PC-3 (cell line): ENCODE measurements around the gene DUS3L. TPM values are rescaled to one million over a fixed set of nuclear protein-coding genes. Genes with fewer than 3 reads are reported as not detected.

ENCODE experiments used
- ATAC-seq: fragments of 200-7000 bp; cut with Tn5 transposase; 2 replicates; pipeline ENCODE4 v1.9.1; 2020; ENCODE audit warnings: mild to moderate bottlenecking, moderate library complexity
- BruUV-seq: library from RNA; stranded (reverse); fragments of 400-500 nt; replicated peaks from 2 replicates; lab custom pipeline; 2021; lab: Mats Ljungman, UMichigan
- CTCF ChIA-PET: fragments of 300-600 bp; sonication (Branson Sonifier 250); formaldehyde crosslinking; loops from one replicate; lab custom pipeline; 2022; ENCODE audit warnings: antibody characterized with exemption; lab: Charles Lee
- POLR2A ChIA-PET: fragments of 300-600 bp; sonication (Branson Sonifier 250); formaldehyde crosslinking; loops from one replicate; lab custom pipeline; 2022; ENCODE audit warnings: antibody characterized with exemption; ENCODE audit not compliant: unreplicated experiment; lab: Charles Lee
- DNase-seq: peaks from one replicate; pipeline ENCODE4 v3.0.0-alpha.2; 2015
- H2AFZ ChIP-seq: fragments of 300-600 bp; sonication (generic); 2 replicates; pipeline ENCODE4 v1.6.0; 2016; ENCODE audit warnings: antibody characterized with exemption, low read length
- H3F3A ChIP-seq: fragments of 300-600 bp; sonication (generic); one replicate; pipeline ENCODE4 v1.6.0; 2017; ENCODE audit warnings: antibody characterized with exemption, low read length, control low read depth, mild to moderate bottlenecking; ENCODE audit not compliant: unreplicated experiment
- H3K27ac ChIP-seq: fragments of 300-600 bp; sonication (generic); 2 replicates; pipeline ENCODE4 v1.5.1; 2016; ENCODE audit warnings: mild to moderate bottlenecking, low read length
- H3K27me3 ChIP-seq: fragments of 300-600 bp; sonication (generic); 2 replicates; pipeline ENCODE4 v1.6.1; 2016; ENCODE audit warnings: low read length, mixed read lengths
- H3K36me3 ChIP-seq: fragments of 300-600 bp; sonication (generic); 2 replicates; pipeline ENCODE4 v1.6.1; 2016; ENCODE audit warnings: low read depth, mixed run types, low read length, mixed read lengths
- H3K4me1 ChIP-seq: fragments of 300-600 bp; sonication (generic); 2 replicates; pipeline ENCODE4 v1.5.1; 2016; ENCODE audit warnings: low read length; ENCODE audit not compliant: insufficient read depth
- H3K4me2 ChIP-seq: fragments of 300-600 bp; sonication (generic); 2 replicates; pipeline ENCODE4 v1.6.0; 2016; ENCODE audit warnings: low read length
- H3K4me3 ChIP-seq: fragments of 300-600 bp; sonication (generic); 2 replicates; pipeline ENCODE4 v1.5.1; 2016; ENCODE audit warnings: mild to moderate bottlenecking, low read length, mixed read lengths
- H3K79me2 ChIP-seq: fragments of 300-600 bp; sonication (generic); 2 replicates; pipeline ENCODE4 v1.6.1; 2017; ENCODE audit warnings: low read length, mixed read lengths
- H3K9ac ChIP-seq: fragments of 300-600 bp; sonication (generic); 2 replicates; pipeline ENCODE4 v1.6.0; 2016; ENCODE audit warnings: mild to moderate bottlenecking, low read length
- H3K9me2 ChIP-seq: fragments of 300-600 bp; sonication (generic); replicated peaks from 2 replicates; pipeline ENCODE4 v1.6.1; 2016; ENCODE audit warnings: mixed run types, low read length, mixed read lengths
- H3K9me3 ChIP-seq: fragments of 300-600 bp; sonication (generic); 2 replicates; pipeline ENCODE4 v1.6.1; 2016; ENCODE audit warnings: low read length, mixed read lengths
- H4K20me1 ChIP-seq: fragments of 300-600 bp; sonication (generic); 2 replicates; pipeline ENCODE4 v1.6.1; 2016; ENCODE audit warnings: low read length, mixed read lengths
- EZH2 ChIP-seq: fragments of 300-600 bp; sonication (generic); IDR thresholded peaks from one replicate; pipeline ENCODE4 v1.6.1; 2017; ENCODE audit warnings: antibody characterized with exemption, mild to moderate bottlenecking, low read length; ENCODE audit not compliant: unreplicated experiment
- EZH2phosphoT487 ChIP-seq: fragments of 300-600 bp; sonication (generic); IDR thresholded peaks from 2 replicates; pipeline ENCODE4 v1.6.1; 2018; ENCODE audit warnings: mild to moderate bottlenecking, antibody characterized with exemption, low read length, borderline replicate concordance
- intact Hi-C: fragments of 100-400 bp; cut with micrococcal nuclease; formaldehyde crosslinking; loops from 2 replicates; pipeline ENCODE4 v1.9.0; 2023
- total RNA-seq: library from RNA; depleted of rRNA; stranded (reverse); fragments of >200 nt; gene quantifications from 2 replicates; pipeline ENCODE4 v1.2.3, GENCODE V29; 2014
- TF ChIP-seq, protein P1 (sequence below): fragments of 300-600 bp; sonication (generic); conservative IDR thresholded peaks from 2 replicates; pipeline ENCODE4 v1.5.1; 2017; ENCODE audit warnings: antibody characterized with exemption, low read depth, mild to moderate bottlenecking, low read length

The DUS3L gene
- total RNA-seq, 1 experiment from 2014 or later, result 118 TPM

DNA sequence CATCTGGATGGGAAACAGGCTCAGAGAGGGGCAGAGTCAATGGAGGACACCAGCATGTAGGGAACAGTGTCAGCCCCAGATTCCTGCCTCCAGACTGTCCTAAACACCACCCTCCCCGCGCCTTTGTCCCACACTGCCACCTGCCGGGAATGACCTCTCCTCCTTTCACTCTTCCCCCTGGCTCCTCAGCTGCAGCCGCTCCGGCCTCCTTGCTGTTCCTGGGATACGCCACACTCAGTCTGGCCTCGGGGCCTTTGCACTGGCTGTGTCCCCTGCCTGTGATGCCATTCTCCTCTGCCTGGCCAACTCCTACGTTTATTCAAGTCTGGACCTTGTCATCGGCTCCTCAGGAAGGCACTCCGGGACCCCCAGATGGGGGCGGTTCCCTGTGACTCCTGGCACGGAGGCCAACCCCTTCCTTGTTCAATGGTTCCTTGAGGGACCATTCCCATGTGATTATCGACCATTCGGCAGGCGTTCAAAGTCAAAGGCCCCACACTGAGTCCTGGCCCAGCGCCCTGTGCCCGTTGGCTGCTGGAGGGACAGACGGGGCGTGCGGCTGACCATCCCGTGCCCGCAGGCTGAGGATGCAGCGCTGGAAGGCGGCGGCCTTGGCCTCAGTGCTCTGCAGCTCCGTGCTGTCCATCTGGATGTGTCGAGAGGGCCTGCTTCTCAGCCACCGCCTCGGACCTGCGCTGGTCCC, 32.8 kb upstream of the DUS3L start:
- BruUV-seq, result no TSS peak
- Histone ChIP-seq H3K4me3 (no peak overlapping the region), H3K9ac (no peak overlapping the region), H3K36me3 (no peaks in the 10 kb centered on the region), H3K27me3 (no peaks in the 10 kb centered on the region), H2AFZ (no peak overlapping the region), H3K9me3 (no peaks in the 10 kb centered on the region), H3K4me2 (no peak overlapping the region), H3K27ac (no peak overlapping the region), H3F3A (no peaks in the 10 kb centered on the region), H3K4me1 (peaks cover 14% of the 10 kb centered on the region; the same call in 1 of the 2 replicates), H3K79me2 (no peaks in the 10 kb centered on the region), H4K20me1 (no peaks in the 10 kb centered on the region), H3K9me2 (no peaks in the 10 kb centered on the region)
- ChIA-PET POLR2A (interaction anchor here (0.7 kb wide), 1 partner anchor 19 kb away, joined by 3 read pairs; no protein-coding TSS in a partner anchor), CTCF (interaction anchor here (0.5 to 2.2 kb wide), 2 partner anchors 20 to 78 kb away, joined by 7 to 16 read pairs; no protein-coding TSS in a partner anchor)
- DNase-seq, result peak; percentile 65
- TF ChIP-seq EZH2, result no peak
- TF ChIP-seq, protein P1, sequence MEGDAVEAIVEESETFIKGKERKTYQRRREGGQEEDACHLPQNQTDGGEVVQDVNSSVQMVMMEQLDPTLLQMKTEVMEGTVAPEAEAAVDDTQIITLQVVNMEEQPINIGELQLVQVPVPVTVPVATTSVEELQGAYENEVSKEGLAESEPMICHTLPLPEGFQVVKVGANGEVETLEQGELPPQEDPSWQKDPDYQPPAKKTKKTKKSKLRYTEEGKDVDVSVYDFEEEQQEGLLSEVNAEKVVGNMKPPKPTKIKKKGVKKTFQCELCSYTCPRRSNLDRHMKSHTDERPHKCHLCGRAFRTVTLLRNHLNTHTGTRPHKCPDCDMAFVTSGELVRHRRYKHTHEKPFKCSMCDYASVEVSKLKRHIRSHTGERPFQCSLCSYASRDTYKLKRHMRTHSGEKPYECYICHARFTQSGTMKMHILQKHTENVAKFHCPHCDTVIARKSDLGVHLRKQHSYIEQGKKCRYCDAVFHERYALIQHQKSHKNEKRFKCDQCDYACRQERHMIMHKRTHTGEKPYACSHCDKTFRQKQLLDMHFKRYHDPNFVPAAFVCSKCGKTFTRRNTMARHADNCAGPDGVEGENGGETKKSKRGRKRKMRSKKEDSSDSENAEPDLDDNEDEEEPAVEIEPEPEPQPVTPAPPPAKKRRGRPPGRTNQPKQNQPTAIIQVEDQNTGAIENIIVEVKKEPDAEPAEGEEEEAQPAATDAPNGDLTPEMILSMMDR, result peak; percentile 69
- intact Hi-C loops, result loop anchor here (5.0 kb wide), 1 partner anchor 69 kb away; no protein-coding TSS in a partner anchor
- ATAC-seq, result peak; percentile 62

GRCh38 chr19:5822181-5822844, 31.4 kb upstream of the DUS3L start:
- POLR2A ChIA-PET, result no interaction called here
- H3K27ac ChIP-seq, result no peak overlapping the region
- H3K9me3 ChIP-seq, result no peaks in the 10 kb centered on the region
- peaks cover 6% of the 10 kb centered on the region; the same call in 1 of the 2 replicates for H3K4me1 ChIP-seq
- no peaks in the 10 kb centered on the region for H3K9me2 ChIP-seq
- TF ChIP-seq EZH2, result no peak
- TF ChIP-seq, protein P1, result no peak
- TF ChIP-seq EZH2phosphoT487, result no peak
- no peaks in the 10 kb centered on the region for H3K79me2 ChIP-seq
- CTCF ChIA-PET, result interaction anchor here (2.2 kb wide), 1 partner anchor 18 kb away, joined by 16 read pairs; no protein-coding TSS in a partner anchor
- no TSS peak for BruUV-seq
- H3K4me3 ChIP-seq, result no peak overlapping the region
- H3K36me3 ChIP-seq, result no peaks in the 10 kb centered on the region
- no peaks in the 10 kb centered on the region for H3F3A ChIP-seq
- no peaks in the 10 kb centered on the region for H4K20me1 ChIP-seq
- H3K4me2 ChIP-seq, result peak overlapping the region; percentile 20; the same call in 1 of the 2 replicates
- 0 out of 2 replicates have a peak overlapping the region, but pooled peaks have one; percentile 18 for H2AFZ ChIP-seq
- H3K27me3 ChIP-seq, result no peaks in the 10 kb centered on the region
- H3K9ac ChIP-seq, result no peak overlapping the region
- DNase-seq (no peak), ATAC-seq (no peak)
- intact Hi-C loops, result loop anchor here (5.0 kb wide), 1 partner anchor 70 kb away; no protein-coding TSS in a partner anchor
